ENCODE measurements around the gene YPEL5.
"Not testable (repeated sequence)": the region's sequence is repeated elsewhere in the genome, so short reads cannot be mapped to it uniquely, and the experiment has no call there.

The YPEL5 gene

DNA sequence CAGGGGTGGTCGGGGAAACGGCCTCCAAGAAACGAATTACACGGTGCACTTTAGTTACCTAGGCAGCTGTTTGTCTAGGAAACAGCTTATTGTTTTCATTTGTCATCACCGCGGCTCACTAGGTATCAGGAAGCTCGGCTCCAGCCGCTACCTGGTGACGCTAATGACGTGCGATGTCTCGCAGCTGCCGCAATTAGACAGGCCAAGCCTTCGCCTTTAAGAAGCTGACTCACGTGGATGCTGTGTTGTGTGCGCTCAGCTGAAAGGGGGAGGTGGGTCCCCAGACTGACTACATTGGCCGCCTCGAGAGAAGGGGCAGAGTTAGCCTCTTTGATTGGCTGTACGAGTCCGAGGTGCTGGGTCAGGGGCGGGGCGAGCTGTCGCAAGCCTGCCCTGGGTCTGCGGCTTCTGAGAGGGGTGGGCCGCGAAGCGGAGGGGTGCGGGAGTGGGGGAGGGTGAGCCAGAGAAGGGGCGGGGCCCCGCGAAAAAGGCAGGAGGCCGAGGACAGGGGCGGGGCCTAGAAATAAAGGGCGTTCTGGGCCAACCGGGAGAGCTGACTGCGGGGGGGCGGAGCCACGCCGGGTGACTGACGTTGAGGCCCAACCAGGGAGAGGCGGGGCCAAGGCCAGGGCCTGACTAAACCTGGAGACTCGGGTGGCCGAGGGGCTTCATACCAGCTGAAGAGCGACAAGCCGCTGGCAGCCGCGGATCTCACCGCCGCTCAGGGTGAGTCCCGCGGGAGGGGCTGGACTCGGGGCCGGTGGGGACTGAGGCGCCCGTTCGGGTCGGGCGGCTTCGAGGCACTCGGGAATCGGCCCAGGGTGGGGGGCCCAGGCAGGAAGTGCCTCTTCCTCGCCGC is at the start of gene YPEL5:
TSS of gene YPEL5 (plus strand) at position 671 of the 859 bp plus-strand sequence. CDS start 9,645 bp downstream, outside the sequence.
- DNase-seq = peak; percentile 99

DNA sequence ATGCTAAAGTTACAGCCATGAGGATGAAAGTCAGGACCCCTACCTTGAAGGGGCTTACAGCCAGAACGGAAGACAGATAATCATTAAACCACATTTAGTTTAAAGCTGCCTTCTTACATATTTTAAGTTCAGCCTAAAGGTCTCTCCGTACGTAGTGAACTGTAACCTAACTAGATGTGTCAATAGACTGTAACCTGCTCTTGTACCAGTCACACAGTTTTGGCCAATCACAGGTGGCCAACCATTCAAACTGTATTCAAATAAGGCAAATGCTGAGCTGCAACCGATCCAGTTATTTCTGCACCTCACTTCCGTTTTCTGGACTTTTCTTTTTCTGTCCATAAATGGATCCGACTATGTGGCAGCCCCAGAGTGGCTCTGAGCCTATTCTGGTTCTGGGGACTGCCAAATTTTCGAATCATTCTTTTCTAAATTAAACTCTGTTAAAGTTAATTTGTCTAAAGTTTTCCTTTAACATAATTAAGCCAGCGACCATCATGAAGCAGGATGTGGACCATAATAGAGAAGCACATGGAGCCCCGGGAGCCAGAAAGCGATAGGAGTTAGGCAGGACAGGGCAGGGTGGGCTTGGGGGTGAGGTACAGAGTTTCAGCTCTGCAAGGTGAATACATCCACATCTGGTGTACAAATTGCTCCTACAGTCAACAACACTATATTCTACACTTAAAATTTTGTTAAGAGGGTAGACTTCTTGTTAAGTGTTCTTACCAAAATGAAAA is 48.4 kb upstream of the YPEL5 start:
- no peak for DNase-seq

DNA sequence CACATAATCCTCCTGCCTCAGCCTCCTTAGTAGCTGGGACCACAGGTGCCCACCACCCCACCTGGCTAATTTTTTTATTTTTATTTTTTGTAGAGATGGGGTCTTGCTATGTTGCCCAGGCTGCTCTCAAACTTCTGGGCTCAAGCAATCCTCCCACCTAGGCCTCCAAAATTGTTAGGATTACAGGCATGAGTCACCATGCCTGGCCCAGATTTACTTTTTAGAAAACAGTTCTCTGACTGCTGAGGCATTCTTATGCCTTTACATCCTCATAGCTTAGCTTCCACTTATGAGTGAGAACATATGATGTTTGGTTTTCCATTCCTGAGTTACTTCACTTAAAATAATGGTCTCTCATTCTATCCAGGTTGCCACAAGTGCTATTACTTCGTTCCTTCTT is 47.4 kb upstream of the YPEL5 start:
- DNase-seq = not testable (repeated sequence)

- not testable (repeated sequence) for DNase-seq
These were observed 46.1 kb upstream of the YPEL5 start for GRCh38 chr2:30100691-30101090.

DNA sequence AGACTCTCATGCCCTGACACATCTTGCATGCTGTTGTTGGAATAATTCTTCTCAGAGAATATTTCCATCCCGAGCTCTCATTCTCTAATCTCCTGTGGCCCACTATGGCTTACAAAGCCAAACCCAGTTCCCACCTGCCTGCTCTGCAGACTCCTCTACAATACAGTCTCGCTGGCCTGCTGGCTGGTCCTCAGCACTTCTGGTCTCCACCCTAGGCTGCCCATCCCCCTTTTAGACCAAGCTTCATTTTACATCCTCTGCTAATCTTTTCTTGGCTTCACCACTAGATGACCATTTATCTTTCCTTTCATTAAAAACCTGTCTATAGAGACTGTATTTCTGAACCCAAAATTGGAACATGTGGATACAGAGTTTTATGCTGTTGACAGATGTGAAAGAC is 42.5 kb upstream of the YPEL5 start:
- no peak for DNase-seq

GRCh38 chr2:30105556-30105955 is 41.3 kb upstream of the YPEL5 start:
- DNase-seq = no peak

DNA sequence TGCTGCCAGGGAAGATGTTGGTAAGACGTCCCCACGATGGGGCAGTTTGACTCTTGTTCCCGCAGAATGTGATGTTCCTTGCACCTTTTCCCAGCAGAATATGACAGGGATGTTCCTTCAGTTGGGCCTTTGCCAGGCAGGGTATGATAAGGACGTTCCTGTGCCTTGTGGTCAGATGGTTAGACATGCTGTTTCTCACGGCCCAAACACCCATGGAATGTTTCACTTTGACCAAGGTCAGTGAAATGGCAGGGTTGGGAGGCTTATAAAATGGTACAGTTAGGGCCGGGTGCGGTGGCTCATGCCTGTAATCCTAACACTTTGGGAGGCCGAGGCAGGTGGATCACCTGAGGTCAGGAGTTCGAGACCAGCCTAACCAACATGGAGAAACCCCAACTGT is 40.3 kb upstream of the YPEL5 start:
- no peak for DNase-seq

DNA sequence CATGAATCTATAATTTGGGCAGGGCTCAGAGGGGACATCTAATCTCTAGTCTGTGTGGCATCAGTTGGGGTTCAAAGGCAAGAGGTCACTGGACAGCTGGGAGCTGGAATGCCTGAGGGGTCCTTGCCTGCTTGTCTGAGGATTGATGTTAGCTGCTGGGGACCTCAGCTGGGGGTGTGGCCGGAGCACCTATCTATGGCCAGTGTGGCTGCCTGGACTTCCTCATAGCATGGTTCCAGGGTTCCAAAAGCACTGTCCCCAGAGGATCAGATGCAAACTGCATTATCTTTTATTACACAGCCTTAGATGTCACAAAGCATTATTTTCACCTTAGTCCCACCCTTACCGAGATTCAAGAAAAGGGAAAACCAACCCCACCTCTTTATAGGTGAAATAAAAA is 38.6 kb upstream of the YPEL5 start:
- DNase-seq = no peak

DNA sequence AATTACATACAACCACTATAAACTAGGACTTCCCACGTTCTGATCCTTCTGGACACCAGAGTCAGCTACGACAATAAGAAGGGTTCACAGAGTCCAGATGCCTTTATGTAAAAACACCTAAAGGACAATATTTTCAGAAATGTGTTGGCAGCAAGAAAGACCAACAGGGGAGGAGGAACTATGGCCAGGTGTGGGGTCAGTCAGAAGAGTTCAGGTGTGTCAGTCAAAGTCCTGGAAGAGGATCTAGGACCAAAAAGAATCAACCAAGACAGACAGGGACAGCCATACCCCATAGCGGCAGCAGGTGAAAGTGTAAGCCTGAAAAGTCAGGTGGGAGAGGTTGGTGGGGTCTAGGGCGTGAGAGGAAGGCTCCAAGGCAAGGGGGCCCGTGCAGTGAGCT is 38.0 kb upstream of the YPEL5 start:
- DNase-seq = no peak

DNA sequence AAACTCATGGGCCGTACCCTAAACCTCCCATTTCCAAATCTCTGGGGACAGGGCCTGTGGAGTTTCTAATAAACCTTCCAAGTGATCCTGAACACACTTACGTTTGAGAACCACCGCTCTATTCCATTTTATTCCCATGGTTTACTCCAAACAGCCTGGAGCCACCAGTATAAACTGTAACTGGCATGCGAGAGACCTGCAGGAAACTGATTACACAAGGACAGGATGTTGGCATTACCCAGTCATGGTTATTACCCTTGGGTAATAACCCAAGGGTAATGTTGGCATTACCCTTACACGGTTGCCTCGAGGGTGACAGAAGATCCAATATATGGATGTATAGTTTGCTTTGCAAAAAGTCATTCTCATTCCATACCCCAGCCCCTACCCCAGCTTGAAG is 37.0 kb upstream of the YPEL5 start:
- no peak for DNase-seq

- no peak for DNase-seq
These were observed 36.0 kb upstream of the YPEL5 start for GRCh38 chr2:30110773-30111172.

DNA sequence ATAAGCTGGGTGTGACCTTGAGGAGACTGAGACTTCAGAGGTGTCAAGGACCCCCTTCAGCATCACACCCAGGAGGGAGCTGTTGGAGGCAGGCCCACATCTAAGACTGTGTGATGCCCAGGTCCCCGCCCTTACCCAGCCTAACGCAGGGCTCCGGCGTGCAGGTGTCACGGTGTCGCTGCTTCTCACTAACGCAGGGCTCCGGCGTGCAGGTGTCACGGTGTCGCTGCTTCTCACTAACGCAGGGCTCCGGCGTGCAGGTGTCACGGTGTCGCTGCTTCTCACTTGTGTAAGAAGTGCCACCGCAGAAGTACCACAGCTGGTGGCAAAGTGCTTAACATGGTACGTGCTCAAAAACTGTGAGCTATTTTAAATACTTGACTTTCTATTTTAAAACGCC is 35.6 kb upstream of the YPEL5 start:
- DNase-seq = not testable (repeated sequence)

- DNase-seq = no peak
These were observed 34.2 kb upstream of the YPEL5 start for GRCh38 chr2:30112561-30112960.

- DNase-seq = no peak
These were observed 33.1 kb upstream of the YPEL5 start for GRCh38 chr2:30113617-30114293.

- DNase-seq = peak; percentile 64
These were observed 31.4 kb upstream of the YPEL5 start for GRCh38 chr2:30115141-30115980.

DNA sequence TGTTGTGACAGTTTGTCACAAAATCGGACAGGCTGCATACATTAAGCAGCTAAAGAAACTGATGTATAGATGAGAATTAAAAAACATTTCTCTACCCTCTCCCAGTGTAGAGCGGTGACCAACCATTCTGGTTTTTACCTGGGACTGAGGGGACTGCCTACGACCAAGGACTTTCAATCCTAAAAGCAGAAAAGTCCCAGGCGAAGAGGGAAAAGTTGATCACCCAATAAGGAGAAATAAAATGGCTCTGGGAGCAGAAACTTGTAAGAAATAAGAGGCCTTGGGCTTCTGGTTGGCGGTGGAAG is 30.9 kb upstream of the YPEL5 start:
- no peak for DNase-seq

DNA sequence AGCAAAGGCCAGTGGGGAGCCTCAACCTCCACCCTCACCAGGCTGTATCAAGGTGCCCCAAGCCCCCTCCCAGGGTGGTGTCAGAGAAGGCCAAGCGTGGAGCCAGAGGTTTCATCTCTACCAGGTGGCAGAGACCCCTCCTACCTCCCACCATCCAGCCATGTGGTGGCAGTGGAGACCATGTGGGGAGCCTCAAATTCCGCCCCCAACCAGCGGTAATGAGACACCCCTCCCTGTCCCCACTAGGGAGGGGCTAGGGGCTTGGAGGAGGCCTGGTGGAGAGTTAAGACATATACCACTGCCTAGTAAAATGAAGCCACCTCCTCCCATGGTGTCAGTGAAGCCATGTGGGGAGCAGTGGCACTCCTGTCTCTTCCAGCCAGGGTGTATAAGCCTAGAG is 24.4 kb upstream of the YPEL5 start:
- no peak for DNase-seq

- no peak for DNase-seq
These were observed 19.6 kb upstream of the YPEL5 start for GRCh38 chr2:30127016-30127893.

DNA sequence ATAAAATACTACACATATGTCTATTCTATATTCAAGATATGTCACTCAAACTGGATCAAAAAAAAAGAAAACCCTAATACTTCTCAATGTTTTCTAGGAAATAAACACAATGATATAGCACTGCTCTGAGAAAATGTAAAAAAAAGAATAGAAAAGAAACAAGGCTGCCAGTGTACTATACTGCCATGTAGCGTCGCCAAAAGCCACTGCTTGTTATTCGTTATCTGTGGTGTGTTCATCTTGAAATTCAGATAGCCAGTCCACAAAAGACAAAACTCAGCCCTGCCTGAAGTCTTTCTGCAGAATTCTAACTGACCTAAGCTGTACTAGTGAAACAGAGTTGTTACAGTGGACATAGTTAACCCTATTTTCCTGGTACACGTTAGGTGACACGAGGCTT is 12.2 kb upstream of the YPEL5 start:
- DNase-seq = no peak

GRCh38 chr2:30135541-30135940 is 11.3 kb upstream of the YPEL5 start:
- DNase-seq = no peak

DNA sequence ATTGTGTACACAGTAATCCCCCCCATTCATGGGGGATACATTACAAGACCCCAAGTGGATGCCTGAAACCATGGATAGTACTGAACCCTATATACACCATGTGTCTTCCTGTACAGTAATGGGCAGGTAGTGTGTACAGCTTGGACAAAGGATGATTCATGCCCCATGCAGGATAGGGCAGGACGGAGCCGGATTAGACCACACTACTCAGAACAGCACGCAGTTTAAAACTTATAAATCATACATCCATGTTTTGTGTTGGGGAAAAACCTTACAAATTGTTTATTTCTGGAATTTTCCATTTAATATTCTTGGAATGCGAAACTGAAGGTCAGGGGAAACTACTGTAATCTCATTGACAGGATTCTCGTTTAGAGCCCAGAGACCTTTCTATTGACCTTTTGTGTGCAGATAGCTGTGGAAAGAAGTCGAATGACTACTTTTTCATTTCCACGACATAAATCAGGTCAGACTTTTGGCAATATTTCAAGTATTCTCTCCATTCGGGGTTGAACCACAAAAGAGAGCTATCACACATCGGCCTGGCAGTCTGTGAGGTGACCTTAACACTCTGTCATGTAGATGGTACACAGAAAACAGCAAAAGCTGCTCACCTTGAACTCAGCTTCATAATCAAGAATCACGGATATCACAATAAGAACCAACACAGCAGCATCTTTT is 9.9 kb upstream of the YPEL5 start:
- DNase-seq = no peak

Measured in NCI-H2107 (cell line).